Omental fat pad (tissue), 4 donors: Measurements from ENCODE around the gene RND2. TPM values are rescaled to one million over a fixed set of nuclear protein-coding genes. Genes with fewer than 3 reads are reported as not detected.
"Not testable (repeated sequence)": the region's sequence is repeated elsewhere in the genome, so short reads cannot be mapped to it uniquely, and the experiment has no call there.

Experiments used
- ATAC-seq: fragments of 150-250 bp; one replicate; pipeline ENCODE4 v1.9.1; 2016; ENCODE audit warnings: mild to moderate bottlenecking, moderate library complexity; ENCODE audit not compliant: low FRiP score
- DNase-seq: peaks from one replicate; pipeline ENCODE4 v3.0.0-alpha.2; 2019; ENCODE audit warnings: low spot score
- CTCF ChIP-seq, 3 donors: fragments of 450-650 bp; IDR thresholded peaks; one replicate each; pipeline ENCODE4 v1.5.1; 2016 to 2017; ENCODE audit warnings: antibody characterized with exemption in 3 of 3, mild to moderate bottlenecking in 3 of 3, moderate library complexity in 2 of 3
- total RNA-seq, 4 donors: library from RNA; depleted of rRNA; stranded (reverse); fragments of >200 nt; gene quantifications; one replicate each; pipeline ENCODE4 v1.1.0, GENCODE V29; 2016

RND2 gene
- total RNA-seq, 4 donors from 2014 or later: 0.25 to 1.1 (median 0.64) TPM

GRCh38 chr17:43043307-43043706 is 18.3 kb downstream of the RND2 start:
- TF ChIP-seq CTCF (IDR thresholded peaks at IDR 0.05): no peak
- ATAC-seq (no peak), DNase-seq (no peak)

GRCh38 chr17:43044024-43044423 is 19.0 kb downstream of the RND2 start:
- no peak for TF ChIP-seq CTCF (IDR thresholded peaks at IDR 0.05)
- no peak for ATAC-seq
- no peak for DNase-seq

- DNase-seq: no peak
These were observed 26.9 kb downstream of the RND2 start for GRCh38 chr17:43051969-43052368.

GRCh38 chr17:43053008-43053407 is 28.0 kb downstream of the RND2 start:
- not testable (repeated sequence) for DNase-seq, ATAC-seq

More at GRCh38 chr17:43051969-43052368, 26.9 kb downstream of the RND2 start:
- no peak for TF ChIP-seq CTCF (IDR thresholded peaks at IDR 0.05)
- ATAC-seq: no peak

GRCh38 chr17:43056051-43056450 is 31.0 kb downstream of the RND2 start:
- ATAC-seq (no peak), DNase-seq (no peak)
- no peak for TF ChIP-seq CTCF (IDR thresholded peaks at IDR 0.05)

GRCh38 chr17:43062984-43063638 is 38.1 kb downstream of the RND2 start:
- ATAC-seq: no peak
- TF ChIP-seq CTCF (IDR thresholded peaks at IDR 0.05): no peak

GRCh38 chr17:43068570-43069367 is 43.7 kb downstream of the RND2 start:
- DNase-seq (no peak), ATAC-seq (no peak)
- TF ChIP-seq CTCF (IDR thresholded peaks at IDR 0.05): no peak

More at GRCh38 chr17:43062984-43063638, 38.1 kb downstream of the RND2 start:
- no peak for DNase-seq
